Activated T-cell treated with anti-CD3 and anti-CD28 coated beads, Interleukin-2, amount 50 U/mL, for 24 hours (primary cell): ENCODE results near the gene RAG1.

ENCODE experiments used
- DNase-seq: peaks from one replicate; pipeline ENCODE4 v3.0.0-alpha.2; 2020
- H3K27ac Mint-ChIP-seq: 2 replicates; pipeline ENCODE4 v1.8.0; 2020; ENCODE audit warnings: mild to moderate bottlenecking, mixed read lengths
- H3K27me3 Mint-ChIP-seq: 2 replicates; pipeline ENCODE4 v1.8.0; 2020; ENCODE audit warnings: mixed read lengths
- H3K36me3 Mint-ChIP-seq: 2 replicates; pipeline ENCODE4 v1.8.0; 2020; ENCODE audit warnings: low read depth, mixed read lengths
- H3K4me1 Mint-ChIP-seq: 2 replicates; pipeline ENCODE4 v1.8.0; 2020; ENCODE audit warnings: low read depth, mixed read lengths
- H3K4me3 Mint-ChIP-seq: 2 replicates; pipeline ENCODE4 v1.8.0; 2020; ENCODE audit warnings: mild to moderate bottlenecking, moderate library complexity, mixed read lengths
- H3K9me3 Mint-ChIP-seq: 2 replicates; pipeline ENCODE4 v1.8.0; 2020; ENCODE audit warnings: mixed read lengths

RAG1 gene

GRCh38 chr11:36628141-36628540 lies 60.3 kb downstream of the RAG1 start:
- no peaks in the 10 kb centered on the region for H3K36me3 Mint-ChIP-seq

GRCh38 chr11:36628765-36629244 lies 61.0 kb downstream of the RAG1 start:
- H3K9me3 Mint-ChIP-seq: no peaks in the 10 kb centered on the region
- H3K4me3 Mint-ChIP-seq: no peak overlapping the region

More at GRCh38 chr11:36628141-36628540, 60.3 kb downstream of the RAG1 start:
- no peaks in the 10 kb centered on the region for H3K9me3 Mint-ChIP-seq
- peaks cover 4% of the 10 kb centered on the region for H3K4me1 Mint-ChIP-seq
- no peak overlapping the region for H3K27ac Mint-ChIP-seq
- DNase-seq: no peak
- no peak overlapping the region for H3K4me3 Mint-ChIP-seq
- peaks cover 4% of the 10 kb centered on the region for H3K27me3 Mint-ChIP-seq

More at GRCh38 chr11:36628765-36629244, 61.0 kb downstream of the RAG1 start:
- Mint-ChIP-seq H3K27me3 (peaks cover 4% of the 10 kb centered on the region), H3K36me3 (no peaks in the 10 kb centered on the region), H3K27ac (no peak overlapping the region), H3K4me1 (peaks cover 4% of the 10 kb centered on the region)
- DNase-seq: no peak
